ENCODE data around the gene PELI1.

DNA sequence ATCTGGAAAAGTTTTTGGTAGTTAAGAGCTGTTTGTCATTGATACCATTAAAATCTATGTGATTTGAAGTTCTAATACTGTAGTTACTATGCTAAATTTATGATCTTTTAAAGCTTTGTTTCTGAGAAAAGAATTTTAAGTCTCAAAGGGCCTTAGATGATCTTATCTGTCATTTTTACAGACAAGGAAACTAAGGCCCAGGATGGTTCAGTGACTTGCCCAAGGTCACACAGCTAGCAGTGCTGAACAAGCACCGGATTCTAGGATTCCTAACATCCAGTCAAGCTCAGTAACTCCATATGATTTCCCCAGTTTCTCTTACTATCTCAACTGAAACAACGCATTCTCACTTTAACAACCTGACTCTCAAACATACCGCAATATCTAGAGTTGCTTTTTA lies 37.7 kb downstream of the PELI1 start:
- no peak for TF ChIP-seq POLR2A (IDR thresholded peaks at IDR 0.05; ENCODE audit: low read depth)
- TF ChIP-seq, protein P1, sequence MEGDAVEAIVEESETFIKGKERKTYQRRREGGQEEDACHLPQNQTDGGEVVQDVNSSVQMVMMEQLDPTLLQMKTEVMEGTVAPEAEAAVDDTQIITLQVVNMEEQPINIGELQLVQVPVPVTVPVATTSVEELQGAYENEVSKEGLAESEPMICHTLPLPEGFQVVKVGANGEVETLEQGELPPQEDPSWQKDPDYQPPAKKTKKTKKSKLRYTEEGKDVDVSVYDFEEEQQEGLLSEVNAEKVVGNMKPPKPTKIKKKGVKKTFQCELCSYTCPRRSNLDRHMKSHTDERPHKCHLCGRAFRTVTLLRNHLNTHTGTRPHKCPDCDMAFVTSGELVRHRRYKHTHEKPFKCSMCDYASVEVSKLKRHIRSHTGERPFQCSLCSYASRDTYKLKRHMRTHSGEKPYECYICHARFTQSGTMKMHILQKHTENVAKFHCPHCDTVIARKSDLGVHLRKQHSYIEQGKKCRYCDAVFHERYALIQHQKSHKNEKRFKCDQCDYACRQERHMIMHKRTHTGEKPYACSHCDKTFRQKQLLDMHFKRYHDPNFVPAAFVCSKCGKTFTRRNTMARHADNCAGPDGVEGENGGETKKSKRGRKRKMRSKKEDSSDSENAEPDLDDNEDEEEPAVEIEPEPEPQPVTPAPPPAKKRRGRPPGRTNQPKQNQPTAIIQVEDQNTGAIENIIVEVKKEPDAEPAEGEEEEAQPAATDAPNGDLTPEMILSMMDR (IDR thresholded peaks at IDR 0.05), result no peak
- TF ChIP-seq EP300 (IDR thresholded peaks at IDR 0.05), result no peak
- no peak for TF ChIP-seq POLR2AphosphoS5 (IDR thresholded peaks at IDR 0.05)
